ENCODE data around the gene TTC7B.

Gene TTC7B

GRCh38 chr14:90502760-90503159 lies 313.5 kb downstream of the TTC7B start:
- no peak for DNase-seq

GRCh38 chr14:90500665-90501370 lies 315.4 kb downstream of the TTC7B start:
- no peak for DNase-seq

GRCh38 chr14:90499908-90500664 lies 316.1 kb downstream of the TTC7B start:
- no peak for DNase-seq

GRCh38 chr14:90499121-90499520 lies 317.1 kb downstream of the TTC7B start:
- no peak for DNase-seq

- no peak for DNase-seq
Observed at GRCh38 chr14:90498198-90498597, 318.0 kb downstream of the TTC7B start.

- no peak for DNase-seq
Observed at GRCh38 chr14:90496379-90496778, 319.9 kb downstream of the TTC7B start.

- DNase-seq, result no peak
Observed at GRCh38 chr14:90495357-90496276, 320.6 kb downstream of the TTC7B start.

- no peak for DNase-seq
Observed at GRCh38 chr14:90491911-90492531, 324.2 kb downstream of the TTC7B start.

- no peak for DNase-seq
Observed at GRCh38 chr14:90491221-90491885, 324.9 kb downstream of the TTC7B start.

GRCh38 chr14:90490720-90491050 lies 325.5 kb downstream of the TTC7B start:
- no peak for DNase-seq

GRCh38 chr14:90489916-90490719 lies 326.1 kb downstream of the TTC7B start:
- no peak for DNase-seq

GRCh38 chr14:90489306-90489705 lies 326.9 kb downstream of the TTC7B start:
- no peak for DNase-seq

- DNase-seq, result no peak
Observed at GRCh38 chr14:90488256-90488655, 328.0 kb downstream of the TTC7B start.

- no peak for DNase-seq
Observed at GRCh38 chr14:90487462-90487861, 328.8 kb downstream of the TTC7B start.

GRCh38 chr14:90487031-90487430 lies 329.2 kb downstream of the TTC7B start:
- peak; percentile 97 for DNase-seq

GRCh38 chr14:90484291-90484690 lies 331.9 kb downstream of the TTC7B start:
- DNase-seq, result no peak

GRCh38 chr14:90483571-90483974 lies 332.7 kb downstream of the TTC7B start:
- DNase-seq, result peak; percentile 68

GRCh38 chr14:90483117-90483516 lies 333.1 kb downstream of the TTC7B start:
- DNase-seq, result no peak

- no peak for DNase-seq
Observed at GRCh38 chr14:90475298-90475697, 340.9 kb downstream of the TTC7B start.

Data from NCI-H2171 treated with DMSO at 0.1 percent for 48 hours (cell line).